A549 (cell line): Measurements from ENCODE around the gene TSPEAR.

Source experiments
- BHLHE40 ChIP-seq: IDR thresholded peaks from 2 replicates; pipeline ENCODE4 v1.6.1; 2012; ENCODE audit warnings: low read depth, low read length, inconsistent platforms
- CBX8 ChIP-seq: fragments of 200-600 bp; sonication (generic); IDR thresholded peaks from 2 replicates; pipeline ENCODE4 v1.6.1; 2016
- CHD4 ChIP-seq: fragments of 200-600 bp; sonication (generic); IDR thresholded peaks from 2 replicates; pipeline ENCODE4 v1.6.1; 2016; ENCODE audit warnings: antibody characterized with exemption, mild to moderate bottlenecking, borderline replicate concordance
- EP300 ChIP-seq, 2 experiments: fragments of >200 bp; sonication (Bioruptor Twin); formaldehyde crosslinking; IDR thresholded peaks; 2 replicates in 1 of 2; 3 replicates in 1 of 2; pipeline ENCODE4 v1.6.1; 2016 to 2017
- FOXS1 ChIP-seq: fragments of 250-450 bp; sonication (Bioruptor Pico); IDR thresholded peaks from 2 replicates; pipeline ENCODE4 v1.5.0; 2020; ENCODE audit warnings: mild to moderate bottlenecking, moderate library complexity
- GATA3 ChIP-seq: IDR thresholded peaks from 2 replicates; pipeline ENCODE4 v1.6.1; 2012; ENCODE audit warnings: borderline replicate concordance
- JUN ChIP-seq, 2 experiments: fragments of >200 bp; sonication (Bioruptor Twin); formaldehyde crosslinking; IDR thresholded peaks; 2 replicates in 1 of 2; 3 replicates in 1 of 2; pipeline ENCODE4 v1.6.1; 2016 to 2017
- RAD21 ChIP-seq, 2 experiments: fragments of >200 bp in 1 of 2; sonication (Bioruptor Twin) in 1 of 2; formaldehyde crosslinking in 1 of 2; IDR thresholded peaks in 1 of 2; conservative IDR thresholded peaks in 1 of 2; 2 replicates in 1 of 2; 3 replicates in 1 of 2; pipeline ENCODE4 v1.6.1; 2012 to 2018; ENCODE audit warnings: inconsistent platforms in 1 of 2
- TF ChIP-seq, protein P1 (sequence below): fragments of >200 bp; sonication (Bioruptor Twin); formaldehyde crosslinking; IDR thresholded peaks from 3 replicates; pipeline ENCODE4 v1.5.1; 2016
- TF ChIP-seq, protein P2 (sequence below): fragments of >200 bp; sonication (Bioruptor Twin); formaldehyde crosslinking; IDR thresholded peaks from 3 replicates; pipeline ENCODE4 v1.6.1; 2016
- TF ChIP-seq, protein P3 (sequence below): fragments of 200-600 bp; sonication (generic); IDR thresholded peaks from 2 replicates; pipeline ENCODE4 v1.6.1; 2016; ENCODE audit warnings: antibody characterized with exemption, mild to moderate bottlenecking, moderate library complexity
- TF ChIP-seq, protein P4 (sequence below): fragments of 450-650 bp; IDR thresholded peaks from 2 replicates; pipeline ENCODE4 v1.6.1; 2014; ENCODE audit warnings: antibody characterized with exemption

DNA sequence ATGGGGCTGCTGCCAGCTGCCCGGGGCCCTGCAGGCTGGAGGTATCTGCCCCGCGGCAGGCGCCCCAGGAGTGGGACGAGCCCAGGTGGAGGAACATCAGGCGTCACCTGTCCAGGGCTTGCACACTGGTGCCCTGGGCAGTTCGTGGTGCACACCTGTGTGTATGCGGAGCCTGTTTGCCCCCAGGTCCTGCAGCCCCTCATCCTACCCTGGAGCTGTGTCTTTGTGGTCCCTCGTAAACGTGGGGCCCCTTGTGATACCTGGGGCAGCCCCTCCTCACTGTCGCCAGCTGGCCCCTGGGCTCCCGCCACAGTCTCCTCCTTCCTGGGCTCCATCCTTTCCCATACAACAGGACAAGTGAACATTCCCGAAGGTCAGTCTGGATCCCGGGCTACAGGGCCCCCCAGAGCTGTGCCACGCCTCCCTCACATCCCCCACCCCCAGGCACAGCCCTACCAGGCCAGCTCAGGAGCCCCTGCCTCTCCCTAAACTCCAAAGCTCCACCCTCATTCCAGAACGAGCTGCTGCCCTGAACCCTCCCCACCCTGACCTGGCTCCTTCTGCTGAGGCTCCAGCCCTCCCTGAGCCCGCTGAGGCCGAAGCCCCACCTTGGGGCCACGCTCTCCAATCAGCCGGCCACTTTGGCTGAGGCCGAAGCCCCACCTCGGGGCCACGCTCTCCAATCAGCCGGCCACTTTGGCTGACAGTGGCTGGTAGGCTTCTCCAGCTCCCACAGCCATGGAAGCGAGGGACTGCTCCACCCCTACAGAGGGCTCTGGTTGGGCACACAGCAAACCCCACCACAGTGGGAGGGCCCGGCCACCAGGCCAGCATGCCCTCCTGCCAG, 47.6 kb upstream of the TSPEAR start:
- TF ChIP-seq EP300 (IDR thresholded peaks at IDR 0.05) (no peak), FOXS1 (CRISPR knock-in tag) (no peak), BHLHE40 (no peak), GATA3 (no peak), CHD4 (no peak), CBX8 (no peak), RAD21 (conservative IDR thresholded peaks at IDR 0.05 in 1 of 2, IDR thresholded peaks at IDR 0.05 in 1 of 2) (no peak), JUN (IDR thresholded peaks at IDR 0.05) (no peak)
- TF ChIP-seq, protein P1, sequence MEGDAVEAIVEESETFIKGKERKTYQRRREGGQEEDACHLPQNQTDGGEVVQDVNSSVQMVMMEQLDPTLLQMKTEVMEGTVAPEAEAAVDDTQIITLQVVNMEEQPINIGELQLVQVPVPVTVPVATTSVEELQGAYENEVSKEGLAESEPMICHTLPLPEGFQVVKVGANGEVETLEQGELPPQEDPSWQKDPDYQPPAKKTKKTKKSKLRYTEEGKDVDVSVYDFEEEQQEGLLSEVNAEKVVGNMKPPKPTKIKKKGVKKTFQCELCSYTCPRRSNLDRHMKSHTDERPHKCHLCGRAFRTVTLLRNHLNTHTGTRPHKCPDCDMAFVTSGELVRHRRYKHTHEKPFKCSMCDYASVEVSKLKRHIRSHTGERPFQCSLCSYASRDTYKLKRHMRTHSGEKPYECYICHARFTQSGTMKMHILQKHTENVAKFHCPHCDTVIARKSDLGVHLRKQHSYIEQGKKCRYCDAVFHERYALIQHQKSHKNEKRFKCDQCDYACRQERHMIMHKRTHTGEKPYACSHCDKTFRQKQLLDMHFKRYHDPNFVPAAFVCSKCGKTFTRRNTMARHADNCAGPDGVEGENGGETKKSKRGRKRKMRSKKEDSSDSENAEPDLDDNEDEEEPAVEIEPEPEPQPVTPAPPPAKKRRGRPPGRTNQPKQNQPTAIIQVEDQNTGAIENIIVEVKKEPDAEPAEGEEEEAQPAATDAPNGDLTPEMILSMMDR, result no peak
- TF ChIP-seq, protein P2, sequence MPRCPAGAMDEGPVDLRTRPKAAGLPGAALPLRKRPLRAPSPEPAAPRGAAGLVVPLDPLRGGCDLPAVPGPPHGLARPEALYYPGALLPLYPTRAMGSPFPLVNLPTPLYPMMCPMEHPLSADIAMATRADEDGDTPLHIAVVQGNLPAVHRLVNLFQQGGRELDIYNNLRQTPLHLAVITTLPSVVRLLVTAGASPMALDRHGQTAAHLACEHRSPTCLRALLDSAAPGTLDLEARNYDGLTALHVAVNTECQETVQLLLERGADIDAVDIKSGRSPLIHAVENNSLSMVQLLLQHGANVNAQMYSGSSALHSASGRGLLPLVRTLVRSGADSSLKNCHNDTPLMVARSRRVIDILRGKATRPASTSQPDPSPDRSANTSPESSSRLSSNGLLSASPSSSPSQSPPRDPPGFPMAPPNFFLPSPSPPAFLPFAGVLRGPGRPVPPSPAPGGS, result no peak
- TF ChIP-seq, protein P3, sequence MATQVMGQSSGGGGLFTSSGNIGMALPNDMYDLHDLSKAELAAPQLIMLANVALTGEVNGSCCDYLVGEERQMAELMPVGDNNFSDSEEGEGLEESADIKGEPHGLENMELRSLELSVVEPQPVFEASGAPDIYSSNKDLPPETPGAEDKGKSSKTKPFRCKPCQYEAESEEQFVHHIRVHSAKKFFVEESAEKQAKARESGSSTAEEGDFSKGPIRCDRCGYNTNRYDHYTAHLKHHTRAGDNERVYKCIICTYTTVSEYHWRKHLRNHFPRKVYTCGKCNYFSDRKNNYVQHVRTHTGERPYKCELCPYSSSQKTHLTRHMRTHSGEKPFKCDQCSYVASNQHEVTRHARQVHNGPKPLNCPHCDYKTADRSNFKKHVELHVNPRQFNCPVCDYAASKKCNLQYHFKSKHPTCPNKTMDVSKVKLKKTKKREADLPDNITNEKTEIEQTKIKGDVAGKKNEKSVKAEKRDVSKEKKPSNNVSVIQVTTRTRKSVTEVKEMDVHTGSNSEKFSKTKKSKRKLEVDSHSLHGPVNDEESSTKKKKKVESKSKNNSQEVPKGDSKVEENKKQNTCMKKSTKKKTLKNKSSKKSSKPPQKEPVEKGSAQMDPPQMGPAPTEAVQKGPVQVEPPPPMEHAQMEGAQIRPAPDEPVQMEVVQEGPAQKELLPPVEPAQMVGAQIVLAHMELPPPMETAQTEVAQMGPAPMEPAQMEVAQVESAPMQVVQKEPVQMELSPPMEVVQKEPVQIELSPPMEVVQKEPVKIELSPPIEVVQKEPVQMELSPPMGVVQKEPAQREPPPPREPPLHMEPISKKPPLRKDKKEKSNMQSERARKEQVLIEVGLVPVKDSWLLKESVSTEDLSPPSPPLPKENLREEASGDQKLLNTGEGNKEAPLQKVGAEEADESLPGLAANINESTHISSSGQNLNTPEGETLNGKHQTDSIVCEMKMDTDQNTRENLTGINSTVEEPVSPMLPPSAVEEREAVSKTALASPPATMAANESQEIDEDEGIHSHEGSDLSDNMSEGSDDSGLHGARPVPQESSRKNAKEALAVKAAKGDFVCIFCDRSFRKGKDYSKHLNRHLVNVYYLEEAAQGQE, result no peak
- TF ChIP-seq, protein P4, sequence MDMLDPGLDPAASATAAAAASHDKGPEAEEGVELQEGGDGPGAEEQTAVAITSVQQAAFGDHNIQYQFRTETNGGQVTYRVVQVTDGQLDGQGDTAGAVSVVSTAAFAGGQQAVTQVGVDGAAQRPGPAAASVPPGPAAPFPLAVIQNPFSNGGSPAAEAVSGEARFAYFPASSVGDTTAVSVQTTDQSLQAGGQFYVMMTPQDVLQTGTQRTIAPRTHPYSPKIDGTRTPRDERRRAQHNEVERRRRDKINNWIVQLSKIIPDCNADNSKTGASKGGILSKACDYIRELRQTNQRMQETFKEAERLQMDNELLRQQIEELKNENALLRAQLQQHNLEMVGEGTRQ, result no peak
